GM12865 (cell line): ENCODE measurements around the gene CCL23.
A peak's percentile ranks its signal among the peaks of the same experiment; 100 is the strongest.

Experiments
- DNase-seq: peaks from one replicate; pipeline ENCODE4 v3.0.0; 2010; ENCODE audit warnings: low read depth
- H3K4me3 ChIP-seq: 2 replicates; pipeline ENCODE4 v1.5.1; 2011; ENCODE audit warnings: mild to moderate bottlenecking, low read depth, low read length, control low read depth
- CTCF ChIP-seq: IDR thresholded peaks from 2 replicates; pipeline ENCODE4 v1.5.1; 2011; ENCODE audit warnings: low read length, control low read depth, low read depth, inconsistent platforms; ENCODE audit not compliant: insufficient read depth; ENCODE audit errors: missing control alignments

Gene CCL23

DNA sequence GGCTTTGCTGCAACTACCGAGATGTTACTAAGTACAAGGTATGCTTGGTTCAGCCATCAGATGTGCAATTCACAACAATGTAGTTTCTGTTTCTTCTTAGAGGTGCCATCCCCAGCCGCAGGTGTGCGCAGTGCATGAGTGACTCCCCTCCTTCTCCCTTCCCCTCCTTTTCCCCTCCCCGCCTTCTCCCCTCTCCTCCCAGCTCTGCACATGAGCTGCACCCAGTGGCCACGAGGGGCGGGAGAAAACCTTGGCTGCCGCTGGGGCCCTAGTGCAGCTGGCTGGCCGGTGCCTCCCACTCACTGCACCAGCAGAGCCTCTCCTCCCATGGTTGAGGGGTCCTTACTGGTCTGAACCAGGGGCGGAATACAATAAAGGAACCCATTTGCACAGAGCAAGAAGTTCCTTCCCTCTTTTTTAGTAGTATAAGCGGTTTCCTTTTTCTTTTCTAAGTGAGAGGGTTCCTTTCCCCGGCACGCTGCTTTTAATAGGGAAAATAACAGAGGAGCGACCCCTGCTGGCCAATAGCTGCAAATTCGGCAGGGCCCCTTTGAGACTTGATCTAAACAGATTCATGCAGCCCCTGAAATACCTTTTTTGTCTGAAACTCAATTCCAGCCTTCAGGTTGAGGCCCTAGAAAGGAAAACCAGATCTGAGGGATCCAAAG lies 8.6 kb downstream of the CCL23 start:
- TF ChIP-seq CTCF = peak; percentile 37
- peak; percentile 31 for DNase-seq
- H3K4me3 ChIP-seq = no peak overlapping the region

DNA sequence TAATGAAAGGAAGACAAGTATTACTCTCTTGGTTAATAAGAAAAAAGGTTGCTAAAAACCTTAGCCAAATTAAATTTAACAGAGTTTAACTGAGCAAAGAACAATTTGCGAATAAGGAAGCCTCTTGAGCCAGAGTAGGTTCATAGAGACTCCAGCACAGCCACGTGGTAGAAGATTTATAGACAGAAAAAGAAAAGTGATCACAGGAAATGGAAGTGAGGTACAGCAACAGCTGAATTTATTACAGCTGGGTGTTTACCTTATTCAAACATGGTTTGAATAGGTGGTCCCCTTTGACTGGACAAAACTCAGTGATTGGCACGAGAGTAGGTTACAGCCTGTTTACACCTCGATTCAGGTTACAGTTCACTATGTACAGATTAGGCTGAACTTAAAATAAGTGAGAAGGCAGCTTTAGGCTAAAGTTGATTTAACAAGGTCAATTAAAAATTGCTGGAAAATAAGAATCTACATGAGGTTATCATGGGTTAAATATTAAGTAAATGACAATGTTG lies 13.1 kb downstream of the CCL23 start:
- TF ChIP-seq CTCF = no peak
- no peak overlapping the region for H3K4me3 ChIP-seq
- no peak for DNase-seq

- peak; percentile 52 for DNase-seq
- H3K4me3 ChIP-seq = no peak overlapping the region
- TF ChIP-seq CTCF = no peak
Measured at GRCh38 chr17:36002631-36003030, 15.1 kb downstream of the CCL23 start.

DNA sequence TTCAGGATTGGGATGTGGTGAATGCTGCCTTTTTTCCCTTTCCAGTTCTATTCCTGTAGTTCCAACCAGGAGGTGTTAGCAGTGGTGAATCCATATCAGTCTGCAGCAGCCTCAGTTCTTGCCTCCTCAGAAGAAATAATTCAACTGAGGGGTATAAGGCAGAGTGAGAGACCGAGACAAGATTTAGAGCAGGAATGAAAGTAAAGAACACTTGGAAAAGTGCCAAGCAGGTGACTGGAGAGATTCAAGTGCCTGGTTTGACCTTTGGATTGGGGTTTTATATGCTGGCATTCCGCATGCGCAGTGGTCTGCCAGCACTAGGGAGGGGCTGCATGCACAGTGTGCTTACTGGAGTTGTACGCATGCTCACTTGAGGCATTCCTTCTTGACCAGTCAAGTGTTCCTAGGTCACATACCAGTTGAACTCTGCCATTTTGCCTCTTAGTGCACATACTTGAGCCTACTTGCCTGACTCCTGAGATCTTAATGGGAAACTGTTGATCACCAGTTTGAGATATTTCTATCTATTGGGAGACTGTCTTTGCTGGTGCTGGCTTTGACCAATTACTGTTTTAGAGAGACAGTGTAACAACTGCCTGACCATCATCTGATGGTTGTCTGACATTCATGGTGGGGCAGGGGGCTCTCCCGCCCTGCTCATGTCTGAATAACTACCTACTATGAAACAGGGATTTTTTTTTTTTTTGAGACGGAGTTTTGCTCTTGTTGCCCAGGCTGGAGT lies 15.7 kb downstream of the CCL23 start:
- DNase-seq = no peak
- H3K4me3 ChIP-seq = no peak overlapping the region
- TF ChIP-seq CTCF = no peak

DNA sequence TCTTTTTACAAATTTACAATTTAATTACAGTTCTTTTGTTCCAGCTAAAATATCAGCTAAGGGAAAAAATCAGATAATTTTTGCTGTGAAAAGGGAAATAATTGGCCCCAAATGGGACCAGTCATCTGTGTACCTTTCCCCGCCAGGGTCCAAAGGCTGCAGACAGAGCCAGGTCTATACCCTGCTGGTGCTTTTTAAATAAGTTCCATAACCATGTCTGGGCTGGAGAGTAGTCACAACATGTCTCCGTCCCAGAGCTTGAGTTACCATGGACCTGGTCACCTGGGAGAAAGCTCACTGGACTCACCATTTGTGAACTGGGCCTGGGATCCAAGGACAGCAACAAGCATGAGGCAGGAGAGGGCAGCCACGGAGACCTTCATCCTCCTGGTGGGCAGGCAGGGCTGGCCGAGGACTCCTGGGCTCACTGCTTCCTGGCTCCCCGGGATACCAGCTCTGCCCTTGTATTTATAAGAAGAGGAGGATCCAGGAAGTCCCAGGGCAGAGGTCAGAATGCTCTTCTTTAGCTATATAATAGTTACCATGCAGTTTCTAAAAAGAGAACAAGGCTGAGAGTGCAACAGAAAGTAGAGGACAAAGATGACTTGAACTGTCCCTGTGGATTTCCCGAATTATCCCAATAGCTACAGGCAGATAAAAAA lies 16.5 kb downstream of the CCL23 start, which contains the start of gene CCL15:
Gene CCL15, minus strand, starts transcription at position 444 of the 662 bp plus-strand sequence. Its CDS starts 61 bp downstream, at position 383.
- H3K4me3 ChIP-seq = no peak within 1 kb of the TSS
- TF ChIP-seq CTCF = no peak
- no peak for DNase-seq

- TF ChIP-seq CTCF = no peak
- DNase-seq = no peak
- H3K4me3 ChIP-seq = no peak overlapping the region
Measured at GRCh38 chr17:36000732-36001109, 17.1 kb downstream of the CCL23 start.
